Mucosa of stomach (tissue), 1 donor: ENCODE data around the gene SHMT2.

Experiments
- H3K27me3 ChIP-seq: one replicate; pipeline ENCODE4 v1.7.0; 2013; ENCODE audit warnings: mild to moderate bottlenecking, low read length; ENCODE audit not compliant: control insufficient read depth, insufficient read depth
- H3K36me3 ChIP-seq: one replicate; pipeline ENCODE4 v1.7.0; 2013; ENCODE audit warnings: low read length; ENCODE audit not compliant: control insufficient read depth, insufficient read depth
- H3K4me1 ChIP-seq: one replicate; pipeline ENCODE4 v1.7.0; 2013; ENCODE audit warnings: mild to moderate bottlenecking, low read length; ENCODE audit not compliant: control insufficient read depth, insufficient read depth
- H3K4me3 ChIP-seq: one replicate; pipeline ENCODE4 v1.7.0; 2013; ENCODE audit warnings: low read length
- H3K9ac ChIP-seq: one replicate; pipeline ENCODE4 v1.7.0; 2013; ENCODE audit warnings: mild to moderate bottlenecking, low read length, moderate library complexity
- H3K9me3 ChIP-seq: one replicate; pipeline ENCODE4 v1.7.0; 2013; ENCODE audit warnings: mild to moderate bottlenecking, low read length, moderate library complexity; ENCODE audit not compliant: control insufficient read depth
- donor health status: Pancreatic carcinoma.

Gene SHMT2

DNA sequence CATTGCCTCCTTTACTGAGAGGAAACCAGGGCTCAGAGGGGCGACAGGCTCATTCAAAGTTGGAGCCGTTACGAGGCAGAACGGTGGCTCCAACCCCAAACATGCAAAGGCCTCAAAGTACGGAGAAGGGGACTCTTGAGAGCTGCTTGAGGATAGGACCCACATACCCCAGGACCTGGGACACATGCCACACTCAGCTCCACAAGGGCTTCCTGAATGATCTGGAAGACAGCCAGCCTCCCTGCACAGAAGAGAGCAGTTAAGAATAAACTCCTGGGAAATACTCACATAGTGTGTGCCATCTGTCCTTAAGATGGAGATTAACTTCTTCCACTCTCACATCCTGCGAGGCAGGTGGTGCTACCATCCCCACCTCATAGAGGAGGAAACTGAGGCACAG, 39.5 kb upstream of the SHMT2 start:
- Histone ChIP-seq H3K9me3 (no peaks in the 10 kb centered on the region), H3K4me3 (no peak overlapping the region), H3K27me3 (no peaks in the 10 kb centered on the region), H3K36me3 (peaks cover 52% of the 10 kb centered on the region), H3K4me1 (no peaks in the 10 kb centered on the region), H3K9ac (no peak overlapping the region)

DNA sequence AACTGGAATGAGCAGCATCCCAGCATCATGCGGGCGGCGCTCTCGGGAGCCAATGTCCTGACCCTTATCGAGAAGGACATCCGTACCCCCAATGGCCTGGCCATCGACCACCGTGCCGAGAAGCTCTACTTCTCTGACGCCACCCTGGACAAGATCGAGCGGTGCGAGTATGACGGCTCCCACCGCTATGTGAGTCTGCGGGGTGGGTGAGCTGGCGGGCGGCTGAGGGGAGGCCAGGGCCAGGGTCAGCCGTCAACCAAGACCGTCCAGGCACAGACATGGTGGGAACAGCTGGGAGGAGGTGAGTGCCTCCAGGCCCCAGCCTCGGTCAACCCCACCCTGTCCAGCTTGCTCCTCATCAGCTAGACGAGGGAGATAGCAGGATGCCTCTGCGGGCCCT, 38.7 kb upstream of the SHMT2 start:
- H3K27me3 ChIP-seq, result no peaks in the 10 kb centered on the region
- no peaks in the 10 kb centered on the region for H3K9me3 ChIP-seq
- no peaks in the 10 kb centered on the region for H3K4me1 ChIP-seq
- no peak overlapping the region for H3K4me3 ChIP-seq
- H3K9ac ChIP-seq, result no peak overlapping the region
- H3K36me3 ChIP-seq, result peaks cover 49% of the 10 kb centered on the region

DNA sequence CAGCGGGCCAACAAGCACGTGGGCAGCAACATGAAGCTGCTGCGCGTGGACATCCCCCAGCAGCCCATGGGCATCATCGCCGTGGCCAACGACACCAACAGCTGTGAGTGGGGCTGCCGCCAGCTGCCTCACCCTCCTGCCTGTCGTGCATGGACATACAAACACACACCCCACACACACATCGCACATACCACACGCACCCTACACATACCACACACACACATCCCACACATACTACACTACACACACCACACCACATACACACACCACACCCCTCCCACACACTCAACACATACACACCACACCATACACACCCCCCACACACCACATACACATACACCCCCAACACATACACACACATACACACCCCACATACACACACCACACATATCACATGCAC, 38.1 kb upstream of the SHMT2 start:
- Histone ChIP-seq H3K9me3 (no peaks in the 10 kb centered on the region), H3K4me1 (no peaks in the 10 kb centered on the region), H3K36me3 (peaks cover 50% of the 10 kb centered on the region), H3K9ac (no peak overlapping the region), H3K27me3 (no peaks in the 10 kb centered on the region), H3K4me3 (no peak overlapping the region)

DNA sequence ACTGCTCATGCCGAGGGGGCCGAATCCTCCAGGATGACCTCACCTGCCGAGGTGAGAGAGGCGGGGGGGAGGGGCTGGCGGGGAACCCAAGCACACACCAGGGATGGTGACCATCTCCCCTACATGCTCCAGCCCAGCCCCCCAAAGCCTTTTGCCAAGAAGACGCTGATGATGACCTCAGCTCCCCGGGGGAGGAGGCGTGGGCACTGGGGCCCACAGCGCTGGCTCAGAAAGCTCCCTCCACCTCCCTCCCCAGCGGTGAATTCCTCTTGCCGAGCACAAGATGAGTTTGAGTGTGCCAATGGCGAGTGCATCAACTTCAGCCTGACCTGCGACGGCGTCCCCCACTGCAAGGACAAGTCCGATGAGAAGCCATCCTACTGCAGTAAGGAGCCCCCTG, 36.6 kb upstream of the SHMT2 start:
- Histone ChIP-seq H3K9me3 (no peaks in the 10 kb centered on the region), H3K4me1 (no peaks in the 10 kb centered on the region), H3K9ac (no peak overlapping the region), H3K27me3 (no peaks in the 10 kb centered on the region), H3K36me3 (peaks cover 42% of the 10 kb centered on the region), H3K4me3 (no peak overlapping the region)

DNA sequence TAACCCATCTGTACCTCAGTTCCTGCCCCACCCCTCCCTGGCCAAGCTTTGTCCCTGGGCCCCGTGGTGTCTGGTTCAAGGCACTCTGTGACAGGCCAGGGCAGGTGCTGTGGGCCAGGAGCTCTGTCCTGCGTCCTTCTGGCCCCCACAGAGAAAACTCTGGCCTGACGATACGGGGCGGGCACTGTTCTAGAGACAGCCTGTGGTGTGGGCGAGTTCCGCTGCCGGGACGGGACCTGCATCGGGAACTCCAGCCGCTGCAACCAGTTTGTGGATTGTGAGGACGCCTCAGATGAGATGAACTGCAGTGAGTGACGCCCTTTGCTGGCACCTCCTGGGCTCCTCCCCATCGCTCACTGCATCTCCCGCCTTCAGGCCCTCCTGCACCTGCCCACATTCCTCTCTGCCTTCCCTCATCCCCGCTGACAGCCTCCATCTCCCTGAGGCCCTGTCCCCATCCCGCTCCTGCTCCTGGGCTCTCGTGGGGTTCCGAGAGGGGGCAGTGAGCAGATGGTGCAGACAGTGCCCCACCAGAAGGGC, 35.7 kb upstream of the SHMT2 start:
- H3K27me3 ChIP-seq, result no peaks in the 10 kb centered on the region
- no peaks in the 10 kb centered on the region for H3K9me3 ChIP-seq
- H3K4me1 ChIP-seq, result no peaks in the 10 kb centered on the region
- H3K4me3 ChIP-seq, result no peak overlapping the region
- no peak overlapping the region for H3K9ac ChIP-seq
- peaks cover 45% of the 10 kb centered on the region for H3K36me3 ChIP-seq

DNA sequence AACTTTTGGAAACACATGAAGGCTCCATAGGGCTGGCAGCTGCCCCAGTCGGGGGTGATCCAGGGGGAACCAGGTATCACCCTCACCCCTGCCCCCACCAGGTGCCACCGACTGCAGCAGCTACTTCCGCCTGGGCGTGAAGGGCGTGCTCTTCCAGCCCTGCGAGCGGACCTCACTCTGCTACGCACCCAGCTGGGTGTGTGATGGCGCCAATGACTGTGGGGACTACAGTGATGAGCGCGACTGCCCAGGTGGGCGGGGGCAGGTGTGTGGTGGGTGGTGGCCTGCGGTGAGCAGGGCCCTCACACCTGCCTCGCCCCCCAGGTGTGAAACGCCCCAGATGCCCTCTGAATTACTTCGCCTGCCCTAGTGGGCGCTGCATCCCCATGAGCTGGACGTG, 35.3 kb upstream of the SHMT2 start:
- Histone ChIP-seq H3K9me3 (no peaks in the 10 kb centered on the region), H3K4me3 (no peak overlapping the region), H3K4me1 (no peaks in the 10 kb centered on the region), H3K27me3 (no peaks in the 10 kb centered on the region), H3K9ac (no peak overlapping the region), H3K36me3 (peaks cover 47% of the 10 kb centered on the region)

DNA sequence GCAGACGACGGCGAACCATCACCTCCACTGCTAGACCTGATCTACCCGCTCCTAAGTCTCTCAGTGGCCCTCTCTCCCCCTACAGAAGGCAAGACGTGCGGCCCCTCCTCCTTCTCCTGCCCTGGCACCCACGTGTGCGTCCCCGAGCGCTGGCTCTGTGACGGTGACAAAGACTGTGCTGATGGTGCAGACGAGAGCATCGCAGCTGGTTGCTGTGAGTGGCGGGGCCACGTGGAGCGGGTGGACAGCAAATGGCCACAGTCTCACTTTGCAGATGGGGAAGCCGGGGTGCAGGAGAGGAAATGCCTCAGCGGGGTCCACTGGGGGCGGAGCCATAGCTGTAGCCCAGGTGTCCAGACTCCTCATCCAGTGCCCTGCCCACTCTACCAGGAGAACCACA, 34.3 kb upstream of the SHMT2 start:
- Histone ChIP-seq H3K9ac (no peak overlapping the region), H3K27me3 (no peaks in the 10 kb centered on the region), H3K36me3 (peaks cover 43% of the 10 kb centered on the region), H3K4me3 (no peak overlapping the region), H3K4me1 (no peaks in the 10 kb centered on the region), H3K9me3 (no peaks in the 10 kb centered on the region)

DNA sequence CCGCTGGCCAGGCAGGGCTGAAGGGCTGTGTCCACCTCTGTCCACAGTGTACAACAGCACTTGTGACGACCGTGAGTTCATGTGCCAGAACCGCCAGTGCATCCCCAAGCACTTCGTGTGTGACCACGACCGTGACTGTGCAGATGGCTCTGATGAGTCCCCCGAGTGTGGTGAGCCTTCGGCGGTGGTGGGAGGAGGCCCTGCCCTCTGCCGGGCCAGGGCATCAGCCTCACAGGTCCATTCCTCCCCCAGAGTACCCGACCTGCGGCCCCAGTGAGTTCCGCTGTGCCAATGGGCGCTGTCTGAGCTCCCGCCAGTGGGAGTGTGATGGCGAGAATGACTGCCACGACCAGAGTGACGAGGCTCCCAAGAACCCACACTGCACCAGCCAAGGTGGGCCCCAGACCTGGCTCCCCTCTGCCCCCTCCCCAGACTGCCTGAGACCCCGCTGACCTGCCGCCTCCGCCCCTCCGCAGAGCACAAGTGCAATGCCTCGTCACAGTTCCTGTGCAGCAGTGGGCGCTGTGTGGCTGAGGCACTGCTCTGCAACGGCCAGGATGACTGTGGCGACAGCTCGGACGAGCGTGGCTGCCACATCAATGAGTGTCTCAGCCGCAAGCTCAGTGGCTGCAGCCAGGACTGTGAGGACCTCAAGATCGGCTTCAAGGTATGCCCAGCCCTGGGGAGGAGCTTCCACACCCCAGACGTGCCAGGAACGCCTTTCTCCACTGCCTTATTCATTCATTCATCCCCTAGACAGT, 33.7 kb upstream of the SHMT2 start:
- no peak overlapping the region for H3K4me3 ChIP-seq
- H3K36me3 ChIP-seq, result peaks cover 41% of the 10 kb centered on the region
- no peak overlapping the region for H3K9ac ChIP-seq
- H3K27me3 ChIP-seq, result no peaks in the 10 kb centered on the region
- no peaks in the 10 kb centered on the region for H3K4me1 ChIP-seq
- H3K9me3 ChIP-seq, result no peaks in the 10 kb centered on the region

DNA sequence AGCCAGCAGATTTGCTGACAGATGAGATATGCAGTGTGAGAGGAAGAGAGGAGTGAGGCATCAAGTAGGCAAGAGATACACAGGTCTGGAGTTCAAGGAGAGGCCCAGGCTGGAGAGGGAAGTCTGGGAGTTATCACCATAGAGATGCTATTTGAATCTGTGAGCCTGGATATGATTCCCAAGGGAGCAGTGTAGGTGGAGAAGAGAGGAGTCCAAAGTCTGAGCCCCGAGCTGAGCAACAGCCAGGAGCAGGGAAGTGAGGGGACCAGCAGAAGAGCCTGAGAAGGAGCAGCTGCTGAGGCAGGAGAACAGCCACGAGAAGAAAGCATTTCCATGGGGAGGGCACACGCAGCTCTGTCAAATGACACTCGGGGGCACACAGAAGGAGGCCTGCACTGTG, 33.1 kb upstream of the SHMT2 start:
- Histone ChIP-seq H3K4me3 (no peak overlapping the region), H3K4me1 (no peaks in the 10 kb centered on the region), H3K36me3 (peaks cover 40% of the 10 kb centered on the region), H3K9me3 (no peaks in the 10 kb centered on the region), H3K9ac (no peak overlapping the region), H3K27me3 (no peaks in the 10 kb centered on the region)

DNA sequence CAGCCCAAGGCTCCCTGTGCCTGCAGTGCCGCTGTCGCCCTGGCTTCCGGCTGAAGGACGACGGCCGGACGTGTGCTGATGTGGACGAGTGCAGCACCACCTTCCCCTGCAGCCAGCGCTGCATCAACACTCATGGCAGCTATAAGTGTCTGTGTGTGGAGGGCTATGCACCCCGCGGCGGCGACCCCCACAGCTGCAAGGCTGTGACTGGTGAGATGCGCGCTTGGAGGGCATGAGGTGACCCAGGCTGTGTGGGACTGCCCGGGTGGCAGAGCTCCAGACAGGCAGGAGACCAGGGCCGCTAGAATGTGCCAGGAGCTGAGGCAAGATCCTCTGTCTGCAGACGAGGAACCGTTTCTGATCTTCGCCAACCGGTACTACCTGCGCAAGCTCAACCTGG, 32.6 kb upstream of the SHMT2 start:
- Histone ChIP-seq H3K4me3 (no peak overlapping the region), H3K36me3 (peaks cover 34% of the 10 kb centered on the region), H3K9ac (no peak overlapping the region)

DNA sequence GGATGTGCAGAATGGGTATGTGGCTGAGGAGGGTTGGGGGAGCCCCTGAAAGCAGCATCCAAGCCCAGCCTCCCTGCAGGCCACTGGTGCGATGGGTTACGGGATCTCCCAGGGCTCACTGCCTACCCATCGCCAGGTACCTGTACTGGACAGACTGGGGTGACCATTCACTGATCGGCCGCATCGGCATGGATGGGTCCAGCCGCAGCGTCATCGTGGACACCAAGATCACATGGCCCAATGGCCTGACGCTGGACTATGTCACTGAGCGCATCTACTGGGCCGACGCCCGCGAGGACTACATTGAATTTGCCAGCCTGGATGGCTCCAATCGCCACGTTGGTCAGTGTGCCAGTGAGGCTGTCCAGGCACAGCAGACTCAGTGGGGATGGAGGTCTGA, 31.2 kb upstream of the SHMT2 start:
- H3K4me3 ChIP-seq, result no peak overlapping the region
- no peaks in the 10 kb centered on the region for H3K9me3 ChIP-seq
- no peak overlapping the region for H3K9ac ChIP-seq
- peaks cover 26% of the 10 kb centered on the region for H3K36me3 ChIP-seq
- no peaks in the 10 kb centered on the region for H3K4me1 ChIP-seq
- H3K27me3 ChIP-seq, result no peaks in the 10 kb centered on the region

More for the DNA sequence above, 32.6 kb upstream of the SHMT2 start:
- no peaks in the 10 kb centered on the region for H3K27me3 ChIP-seq
- no peaks in the 10 kb centered on the region for H3K4me1 ChIP-seq
- no peaks in the 10 kb centered on the region for H3K9me3 ChIP-seq

DNA sequence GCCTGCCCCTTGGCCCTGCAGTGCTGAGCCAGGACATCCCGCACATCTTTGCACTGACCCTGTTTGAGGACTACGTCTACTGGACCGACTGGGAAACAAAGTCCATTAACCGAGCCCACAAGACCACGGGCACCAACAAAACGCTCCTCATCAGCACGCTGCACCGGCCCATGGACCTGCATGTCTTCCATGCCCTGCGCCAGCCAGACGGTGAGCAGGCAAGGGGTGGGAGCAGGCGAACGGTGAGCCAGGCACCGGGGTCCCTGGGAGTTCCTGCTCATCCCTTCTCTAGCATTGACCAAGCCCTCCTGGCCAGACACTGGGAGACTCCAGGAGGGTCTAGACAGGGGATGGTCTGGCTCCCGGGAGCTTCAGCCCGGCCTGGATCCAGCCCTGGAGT, 30.3 kb upstream of the SHMT2 start:
- H3K27me3 ChIP-seq, result no peaks in the 10 kb centered on the region
- H3K4me1 ChIP-seq, result no peaks in the 10 kb centered on the region
- H3K9ac ChIP-seq, result no peak overlapping the region
- no peak overlapping the region for H3K4me3 ChIP-seq
- no peaks in the 10 kb centered on the region for H3K9me3 ChIP-seq
- H3K36me3 ChIP-seq, result peaks cover 22% of the 10 kb centered on the region

DNA sequence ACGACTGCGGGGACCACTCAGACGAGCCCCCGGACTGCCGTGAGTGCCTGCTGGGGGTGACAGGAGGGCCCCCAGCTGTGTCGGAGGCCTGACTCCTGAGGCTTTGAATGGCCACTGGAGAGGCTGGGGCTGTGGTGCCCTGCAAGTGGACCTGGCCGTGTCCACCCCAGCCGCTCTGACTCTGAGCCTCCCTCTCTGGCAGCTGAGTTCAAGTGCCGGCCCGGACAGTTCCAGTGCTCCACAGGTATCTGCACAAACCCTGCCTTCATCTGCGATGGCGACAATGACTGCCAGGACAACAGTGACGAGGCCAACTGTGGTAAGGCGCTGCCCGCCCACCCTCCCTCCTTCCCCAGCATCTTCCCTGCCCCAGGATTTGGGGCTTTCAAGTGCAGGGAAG, 29.0 kb upstream of the SHMT2 start:
- Histone ChIP-seq H3K27me3 (no peaks in the 10 kb centered on the region), H3K9ac (no peak overlapping the region), H3K4me3 (no peak overlapping the region), H3K9me3 (no peaks in the 10 kb centered on the region), H3K4me1 (no peaks in the 10 kb centered on the region), H3K36me3 (peaks cover 17% of the 10 kb centered on the region)
